ENCODE data around the gene BRSK2. TPM values are rescaled to one million over a fixed set of nuclear protein-coding genes. Genes with fewer than 3 reads are reported as not detected.

The BRSK2 gene
- total RNA-seq, 2 experiments from 2014 or later, result 0.22 to 0.55 TPM

DNA sequence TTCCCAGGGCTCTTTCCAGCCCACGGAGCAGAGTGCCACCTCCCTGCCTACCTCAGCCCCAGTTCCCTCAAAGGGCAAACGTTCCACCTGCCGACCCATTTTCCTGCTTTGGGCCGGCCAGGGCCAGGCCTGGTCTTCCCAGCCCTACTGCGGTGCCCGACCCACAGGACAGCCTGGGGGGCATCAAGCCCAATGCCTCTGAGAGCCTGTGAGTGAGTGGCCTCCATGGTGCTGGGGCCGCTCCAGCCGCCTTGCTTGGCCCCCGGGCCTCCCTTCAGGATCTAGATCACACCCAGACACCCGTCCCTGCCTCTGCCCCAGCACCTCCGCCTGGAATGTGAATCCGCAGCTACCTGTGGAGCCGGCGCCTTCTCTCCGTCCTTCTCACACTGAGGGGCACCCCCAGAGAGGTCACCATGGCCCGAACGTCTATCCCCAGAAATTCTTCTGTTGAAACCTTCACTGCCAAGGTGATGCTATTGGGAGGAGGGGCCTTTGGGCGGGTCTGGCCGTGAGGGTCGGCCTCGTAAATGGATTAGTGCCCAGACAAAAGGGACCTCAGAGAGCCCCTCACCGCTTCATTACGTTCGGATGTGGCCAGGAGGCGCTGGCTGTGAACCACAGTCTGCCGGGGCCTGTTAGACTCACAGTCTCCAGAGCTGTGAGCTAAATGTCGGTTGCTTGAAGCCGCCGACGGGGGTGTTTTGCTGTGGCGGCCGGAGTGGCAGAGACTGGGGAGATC, 36.2 kb upstream of the BRSK2 start:
- H3K36me3 Mint-ChIP-seq (ENCODE audit: low read depth), result no peaks in the 10 kb centered on the region
- DNase-seq (no peak), ATAC-seq (ENCODE audit: poor library complexity) (no peak)
- H3K27me3 ChIP-seq (ENCODE audit: control insufficient read depth in 1 of 2, insufficient read depth in 2 of 2, low read length in 2 of 2), result no peaks in the 10 kb centered on the region
- intact Hi-C loops (cut with DNase I, micrococcal nuclease), result no loop called here
- H3K36me3 ChIP-seq (ENCODE audit: insufficient read depth, low read length), result no peaks in the 10 kb centered on the region
- TF ChIP-seq, protein P1, sequence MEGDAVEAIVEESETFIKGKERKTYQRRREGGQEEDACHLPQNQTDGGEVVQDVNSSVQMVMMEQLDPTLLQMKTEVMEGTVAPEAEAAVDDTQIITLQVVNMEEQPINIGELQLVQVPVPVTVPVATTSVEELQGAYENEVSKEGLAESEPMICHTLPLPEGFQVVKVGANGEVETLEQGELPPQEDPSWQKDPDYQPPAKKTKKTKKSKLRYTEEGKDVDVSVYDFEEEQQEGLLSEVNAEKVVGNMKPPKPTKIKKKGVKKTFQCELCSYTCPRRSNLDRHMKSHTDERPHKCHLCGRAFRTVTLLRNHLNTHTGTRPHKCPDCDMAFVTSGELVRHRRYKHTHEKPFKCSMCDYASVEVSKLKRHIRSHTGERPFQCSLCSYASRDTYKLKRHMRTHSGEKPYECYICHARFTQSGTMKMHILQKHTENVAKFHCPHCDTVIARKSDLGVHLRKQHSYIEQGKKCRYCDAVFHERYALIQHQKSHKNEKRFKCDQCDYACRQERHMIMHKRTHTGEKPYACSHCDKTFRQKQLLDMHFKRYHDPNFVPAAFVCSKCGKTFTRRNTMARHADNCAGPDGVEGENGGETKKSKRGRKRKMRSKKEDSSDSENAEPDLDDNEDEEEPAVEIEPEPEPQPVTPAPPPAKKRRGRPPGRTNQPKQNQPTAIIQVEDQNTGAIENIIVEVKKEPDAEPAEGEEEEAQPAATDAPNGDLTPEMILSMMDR (IDR thresholded peaks at IDR 0.05), result no peak
- H3K4me1 Mint-ChIP-seq (ENCODE audit: low read depth), result no peaks in the 10 kb centered on the region
- H3K4me3 ChIP-seq (ENCODE audit: low read length), result no peak overlapping the region
- no peaks in the 10 kb centered on the region for H3K4me1 ChIP-seq (ENCODE audit: insufficient read depth, low read length)
- H3K9me3 ChIP-seq (ENCODE audit: control insufficient read depth in 1 of 2, insufficient read depth in 1 of 2, low read length in 2 of 2), result peaks cover 0 to 5% of the 10 kb centered on the region in 2 experiments
- ChIA-PET CTCF (no interaction called here), POLR2A (no interaction called here)
- H3K27ac Mint-ChIP-seq, result no peak overlapping the region
- peaks cover 11% of the 10 kb centered on the region for H3K27me3 Mint-ChIP-seq
- no peaks in the 10 kb centered on the region for H3K9me3 Mint-ChIP-seq
- no peak overlapping the region for H3K27ac ChIP-seq (ENCODE audit: low read depth in 1 of 2, low read length in 2 of 2)
- H3K4me3 Mint-ChIP-seq, result no peak overlapping the region

DNA sequence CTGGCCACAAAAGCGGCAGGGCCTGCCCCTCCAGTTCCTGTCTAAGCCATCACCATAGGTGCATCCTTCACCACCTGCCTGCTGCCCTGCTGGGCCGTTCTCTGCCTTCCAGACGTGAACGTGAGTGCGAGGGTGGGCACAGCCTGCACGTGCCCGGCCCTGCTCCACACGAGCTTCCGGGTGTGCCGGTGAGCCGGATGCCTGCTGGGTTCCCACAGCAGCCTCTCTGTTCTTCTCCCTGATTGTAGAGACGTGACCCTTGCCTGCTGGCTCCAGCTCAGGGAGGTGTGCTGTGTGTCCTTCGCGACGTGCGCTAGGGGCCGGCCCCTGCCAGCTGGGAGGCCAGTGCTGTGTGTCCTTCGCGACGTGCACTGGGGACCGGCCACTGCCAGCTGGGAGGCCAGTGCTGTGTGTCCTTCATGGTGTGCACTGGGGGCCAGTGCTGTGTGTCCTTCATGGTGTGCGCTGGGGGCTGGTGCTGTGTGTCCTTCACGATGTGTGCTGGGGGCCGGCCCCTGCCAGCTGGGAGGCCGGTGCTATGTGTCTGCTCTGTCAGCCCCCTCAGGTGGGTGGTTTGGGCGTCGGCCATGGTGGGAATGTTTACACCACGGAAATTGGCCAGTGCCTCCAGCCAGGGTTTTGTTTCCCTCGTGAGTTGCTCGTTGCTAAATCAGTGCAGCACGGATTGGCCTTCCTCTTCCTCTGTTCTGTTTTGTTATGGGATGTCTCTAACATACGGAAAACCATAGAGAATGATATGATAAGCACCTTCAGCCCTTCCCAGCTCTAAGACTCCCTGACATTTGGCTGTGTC, 35.4 kb upstream of the BRSK2 start:
- intact Hi-C loops (cut with DNase I, micrococcal nuclease), result no loop called here
- POLR2A ChIA-PET, result no interaction called here
- Mint-ChIP-seq H3K27me3 (peaks cover 11% of the 10 kb centered on the region), H3K4me1 (ENCODE audit: low read depth) (no peaks in the 10 kb centered on the region), H3K4me3 (no peak overlapping the region), H3K36me3 (ENCODE audit: low read depth) (no peaks in the 10 kb centered on the region), H3K9me3 (no peaks in the 10 kb centered on the region), H3K27ac (no peak overlapping the region)
- Histone ChIP-seq H3K36me3 (ENCODE audit: insufficient read depth, low read length) (no peaks in the 10 kb centered on the region), H3K9me3 (ENCODE audit: control insufficient read depth in 1 of 2, insufficient read depth in 1 of 2, low read length in 2 of 2) (peaks cover 0 to 5% of the 10 kb centered on the region in 2 experiments), H3K4me3 (ENCODE audit: low read length) (no peak overlapping the region), H3K4me1 (ENCODE audit: insufficient read depth, low read length) (no peaks in the 10 kb centered on the region), H3K27me3 (ENCODE audit: control insufficient read depth in 1 of 2, insufficient read depth in 2 of 2, low read length in 2 of 2) (no peaks in the 10 kb centered on the region), H3K27ac (ENCODE audit: low read depth in 1 of 2, low read length in 2 of 2) (no peak overlapping the region)
- DNase-seq (no peak), ATAC-seq (ENCODE audit: poor library complexity) (no peak)
- CTCF ChIA-PET, result no interaction called here
- TF ChIP-seq, protein P1 (IDR thresholded peaks at IDR 0.05), result no peak

DNA sequence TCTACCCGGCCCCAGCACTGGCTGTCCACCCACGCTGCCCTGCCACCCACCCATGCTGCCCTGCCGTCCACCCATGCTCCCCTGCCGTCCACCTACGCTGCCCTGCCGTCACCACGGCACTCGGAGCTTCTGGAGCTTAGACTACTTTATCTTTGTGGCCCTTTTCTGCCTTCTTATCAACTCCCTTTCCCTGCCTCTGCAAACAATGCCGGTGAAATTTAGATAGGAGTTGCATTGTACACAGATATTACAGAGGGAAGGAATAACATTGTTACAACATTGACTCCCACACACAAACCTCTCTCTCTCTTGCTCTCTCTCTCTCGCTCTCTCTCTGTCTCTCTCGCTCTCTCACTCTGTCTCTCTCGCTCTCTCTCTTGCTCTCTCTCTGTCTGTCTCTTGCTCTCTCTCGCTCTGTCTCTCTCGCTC, 33.7 kb upstream of the BRSK2 start:
- no peaks in the 10 kb centered on the region for H3K36me3 ChIP-seq (ENCODE audit: insufficient read depth, low read length)
- H3K36me3 Mint-ChIP-seq (ENCODE audit: low read depth), result no peaks in the 10 kb centered on the region
- ATAC-seq (ENCODE audit: poor library complexity), result no peak
- TF ChIP-seq, protein P1 (IDR thresholded peaks at IDR 0.05), result no peak
- H3K27ac ChIP-seq (ENCODE audit: low read depth in 1 of 2, low read length in 2 of 2), result no peak overlapping the region
- no peaks in the 10 kb centered on the region for H3K4me1 Mint-ChIP-seq (ENCODE audit: low read depth)
- peaks cover 11% of the 10 kb centered on the region for H3K27me3 Mint-ChIP-seq
- intact Hi-C loops (cut with DNase I, micrococcal nuclease), result no loop called here
- no peaks in the 10 kb centered on the region for H3K27me3 ChIP-seq (ENCODE audit: control insufficient read depth in 1 of 2, insufficient read depth in 2 of 2, low read length in 2 of 2)
- no peak for DNase-seq
- no peak overlapping the region for H3K27ac Mint-ChIP-seq
- no peaks in the 10 kb centered on the region for H3K4me1 ChIP-seq (ENCODE audit: insufficient read depth, low read length)
- CTCF ChIA-PET, result no interaction called here
- peaks cover 0 to 5% of the 10 kb centered on the region in 2 experiments for H3K9me3 ChIP-seq (ENCODE audit: control insufficient read depth in 1 of 2, insufficient read depth in 1 of 2, low read length in 2 of 2)
- H3K4me3 ChIP-seq (ENCODE audit: low read length), result no peak overlapping the region
- no peak overlapping the region for H3K4me3 Mint-ChIP-seq
- no peaks in the 10 kb centered on the region for H3K9me3 Mint-ChIP-seq
- POLR2A ChIA-PET, result no interaction called here
